Ovary (tissue), 9 donors: ENCODE data around the gene JAML. TPM values are rescaled to one million over a fixed set of nuclear protein-coding genes. Genes with fewer than 3 reads are reported as not detected.

ENCODE experiments used
- DNase-seq, 5 donors: peaks; one replicate each; pipeline ENCODE4 v3.0.0-alpha.2; 2019 to 2020
- H3K27ac ChIP-seq, 2 donors: fragments of 200-600 bp; one replicate each; pipeline versions ENCODE4 v1.5.1 to v1.8.0; 2019 to 2022
- H3K27me3 ChIP-seq: fragments of 200-600 bp; one replicate; pipeline ENCODE4 v1.8.0; 2022
- H3K36me3 ChIP-seq: fragments of 200-600 bp; sonication (generic); one replicate; pipeline ENCODE4 v1.5.1; 2019
- H3K4me1 ChIP-seq: one replicate; pipeline ENCODE4 v1.8.1; 2013; ENCODE audit warnings: mild to moderate bottlenecking, moderate library complexity; ENCODE audit not compliant: insufficient read depth
- H3K4me3 ChIP-seq: fragments of 200-600 bp; sonication (generic); one replicate; pipeline ENCODE4 v1.5.1; 2017
- H3K9me3 ChIP-seq, 2 donors: fragments of 200-600 bp in 1 of 2; sonication (generic) in 1 of 2; one replicate each; pipeline versions ENCODE4 v1.5.1 to v1.8.1; 2013 to 2019; ENCODE audit warnings: mild to moderate bottlenecking in 1 of 2, moderate library complexity in 1 of 2
- CTCF ChIP-seq, 3 donors: fragments of 450-650 bp in 2 of 3; fragments of 200-600 bp in 1 of 3; IDR thresholded peaks; one replicate each; pipeline versions ENCODE4 v1.5.1 to v1.8.0; 2016 to 2022; ENCODE audit warnings: antibody characterized with exemption in 3 of 3, mild to moderate bottlenecking in 1 of 3
- EP300 ChIP-seq: sonication (generic); formaldehyde crosslinking; IDR thresholded peaks from one replicate; pipeline ENCODE4 v1.6.1; 2017; ENCODE audit warnings: antibody characterized with exemption
- POLR2A ChIP-seq: fragments of 450-650 bp; IDR thresholded peaks from one replicate; pipeline ENCODE4 v1.6.1; 2017; ENCODE audit warnings: antibody characterized with exemption, mild to moderate bottlenecking, moderate library complexity
- WGBS, 3 donors: extraction: QIAGEN DNeasy Blood & Tissue Kit in 1 of 3; methylation state at CpG; one replicate each; pipeline versions ENCODE4 v1.1.5 to v1.1.7; 2013 to 2017; 5-methylcytosine and 5-hydroxymethylcytosine counted together
- intact Hi-C, 4 donors: fragments of 100-400 bp; cut with DNase I; formaldehyde crosslinking; loops; one replicate each; pipeline versions ENCODE4 v1.11.0 to v1.15.1; 2022 to 2023
- polyA plus RNA-seq, 2 donors: library from polyadenylated mRNA; stranded (reverse); fragments of 200-250 nt in 1 of 2; fragments of 350-450 nt in 1 of 2; fragmentation: Illumina TruSeq in 1 of 2; extraction: RNeasy Lipid Tissue Mini Kit (QIAGEN cat#74804) in 1 of 2; gene quantifications; one replicate each; pipeline ENCODE4 v1.2.3, GENCODE V29; 2013 to 2014
- total RNA-seq, 7 donors: library from RNA; depleted of rRNA in 2 of 7; stranded (reverse); fragments of >200 nt in 2 of 7; fragmentation: NEBNext Ultra II Directional in 3 of 7; extraction: Animal tissue kit (Norgen Biotek cat#: 25700) in 3 of 7; gene quantifications; one replicate each; pipeline versions ENCODE4 v1.1.0 to v1.2.4, GENCODE V29; 2016 to 2023
- donor health status: DM: no; HTN: no; CAD: no; lungs with moderate emphysema.
- donor health status: DM: no; HTN: no; CAD: no.
- donor health status: Bipolar disorder and iron deficiency.
- donor health status: DM: yes; HTN: yes; CAD: no.
- donor health status: DM: no; HTN: no; CAD: no.
- donor health status: DM: yes; HTN: yes; CAD: no.

Gene JAML
- total and polyA plus RNA-seq, 9 donors, result 0.79 to 18.0 (median 2.0) TPM

DNA sequence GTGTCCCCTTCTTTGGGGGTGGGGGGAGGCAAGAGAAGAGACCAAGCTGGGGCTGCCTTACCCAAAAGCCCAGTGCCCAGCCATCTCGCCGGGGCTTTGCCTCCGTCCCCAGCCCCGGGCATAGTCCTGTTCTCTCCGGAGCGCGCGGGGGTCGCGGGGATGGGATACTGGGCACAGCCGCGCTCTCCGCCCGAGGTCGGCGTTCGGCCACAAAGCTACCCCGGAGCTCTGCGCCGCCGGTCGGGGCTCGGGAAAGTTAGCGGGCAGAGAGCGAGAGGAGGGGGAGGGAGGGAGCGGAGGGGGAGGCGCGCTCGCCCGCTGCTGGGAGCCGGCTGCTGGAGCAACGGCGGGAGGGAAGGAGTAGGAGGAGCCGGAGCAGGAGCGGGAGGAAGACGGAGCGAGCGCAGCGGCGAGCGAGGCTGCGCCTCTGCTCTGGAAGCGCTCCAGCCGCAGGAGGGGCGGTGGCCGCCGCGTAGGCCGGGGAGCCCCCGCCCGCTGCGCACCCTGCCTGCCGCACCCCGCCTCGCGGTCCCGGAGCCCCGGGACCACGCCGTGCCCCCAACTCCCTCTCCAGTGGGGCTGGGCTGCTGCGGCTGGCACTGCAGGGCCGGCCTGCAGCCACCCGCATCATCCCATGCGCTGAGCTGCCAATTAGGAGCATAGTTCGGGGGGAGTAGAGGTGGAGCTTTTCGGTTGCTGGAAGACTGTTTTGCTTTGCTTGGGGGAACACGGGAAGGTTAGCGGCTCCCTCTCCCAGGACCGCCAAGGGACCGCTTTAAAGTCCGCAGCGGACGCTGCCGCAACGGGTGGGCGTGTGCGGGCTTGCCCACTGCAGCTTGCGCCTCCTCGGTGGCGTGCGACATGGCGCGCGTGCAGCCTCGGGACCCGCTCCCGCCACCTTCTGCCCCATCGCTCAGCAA lies 72.0 kb downstream of the JAML start, which contains the start of gene SCN4B:
Gene SCN4B (minus strand): TSS at position 272 of the 920 bp plus-strand sequence. CDS start 150 bp downstream, at position 122.
- DNase-seq, result peak; percentile 50 to 78 (median 63)
- no peak for TF ChIP-seq POLR2A
- TF ChIP-seq CTCF (IDR thresholded peaks at IDR 0.05), result no peak
- TF ChIP-seq EP300, result no peak
- Histone ChIP-seq H3K4me3 (peak within 1 kb of the TSS; percentile 45), H3K27me3 (no peaks in the 10 kb centered on the region), H3K27ac (no peak within 1 kb of the TSS), H3K4me1 (peaks cover 2% of the 10 kb centered on the region), H3K36me3 (no peaks in the 10 kb centered on the region), H3K9me3 (no peaks in the 10 kb centered on the region)
- intact Hi-C loops, result no loop called here
- WGBS, 3 donors, result 1% methylated on average over 62 to 87 of the region's 88 CpGs

DNA sequence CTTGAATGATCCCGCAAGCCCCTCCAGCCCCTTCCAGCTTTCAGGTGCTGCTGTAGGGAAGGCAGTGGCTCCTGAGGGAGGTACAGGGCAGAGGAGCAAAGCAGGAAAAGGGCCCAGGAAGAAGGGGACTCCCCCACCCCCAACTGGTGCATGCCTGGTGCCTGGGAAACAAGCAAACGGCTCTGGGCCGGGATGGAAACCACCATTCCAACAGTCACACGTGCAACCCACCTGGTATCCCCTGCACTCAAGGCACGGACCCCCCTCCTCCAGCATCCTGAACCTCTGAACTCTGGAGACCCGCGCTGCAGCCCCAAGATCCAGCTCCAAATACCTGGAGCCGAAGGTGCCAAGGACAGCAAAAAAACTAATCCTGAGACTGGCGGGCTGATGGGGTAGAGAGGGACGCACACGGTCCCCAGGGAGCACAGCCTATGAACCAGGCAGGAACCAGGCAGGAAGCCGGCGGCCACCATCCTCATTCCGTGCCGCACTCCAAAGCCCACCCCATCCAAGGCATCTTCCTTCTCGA lies 72.7 kb downstream of the JAML start:
- H3K4me1 ChIP-seq, result peaks cover 2% of the 10 kb centered on the region
- no peak overlapping the region for H3K27ac ChIP-seq
- H3K36me3 ChIP-seq, result no peaks in the 10 kb centered on the region
- intact Hi-C loops, result no loop called here
- TF ChIP-seq POLR2A, result no peak
- no peak for TF ChIP-seq EP300
- no peak for TF ChIP-seq CTCF (IDR thresholded peaks at IDR 0.05)
- 7 to 11% (median 7%) methylated on average over 16 of the region's 16 CpGs for WGBS, 3 donors
- H3K27me3 ChIP-seq, result no peaks in the 10 kb centered on the region
- H3K9me3 ChIP-seq, result no peaks in the 10 kb centered on the region
- H3K4me3 ChIP-seq, result peak overlapping the region; percentile 45
- DNase-seq, result no peak

DNA sequence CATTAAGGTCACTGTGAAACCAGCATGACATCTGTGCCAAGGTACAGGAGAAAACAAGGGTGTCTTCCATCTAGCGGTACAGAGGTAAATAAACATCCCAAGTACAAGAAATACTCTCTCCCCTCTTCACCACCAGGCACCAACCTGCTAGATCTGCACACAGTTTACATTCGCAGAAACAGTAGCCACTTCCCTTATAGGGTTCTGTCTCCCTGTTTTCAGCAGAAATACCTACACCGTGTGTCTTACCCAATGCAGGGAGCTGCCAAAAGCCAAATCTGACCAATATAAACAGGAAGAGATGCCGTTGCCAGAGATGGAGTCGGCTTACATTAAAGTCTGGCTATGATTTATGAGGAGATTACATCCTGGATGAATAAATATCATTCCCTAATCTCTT lies 73.4 kb downstream of the JAML start:
- no peak overlapping the region for H3K27ac ChIP-seq
- no peak for TF ChIP-seq EP300
- TF ChIP-seq CTCF (IDR thresholded peaks at IDR 0.05), result no peak
- TF ChIP-seq POLR2A, result no peak
- intact Hi-C loops, result no loop called here
- 39 to 49% (median 45%) methylated on average over 5 of the region's 5 CpGs for WGBS, 3 donors
- H3K4me3 ChIP-seq, result no peak overlapping the region
- H3K36me3 ChIP-seq, result no peaks in the 10 kb centered on the region
- DNase-seq, result no peak
- H3K27me3 ChIP-seq, result no peaks in the 10 kb centered on the region
- H3K4me1 ChIP-seq, result peaks cover 2% of the 10 kb centered on the region
- no peaks in the 10 kb centered on the region for H3K9me3 ChIP-seq

GRCh38 chr11:118149493-118149892 lies 75.3 kb downstream of the JAML start:
- intact Hi-C loops, result loop anchor here in 1 of 4 donors (10.0 kb wide), 1 partner anchor 335 kb away; no protein-coding TSS in a partner anchor
- no peak for TF ChIP-seq EP300
- no peak for TF ChIP-seq CTCF (IDR thresholded peaks at IDR 0.05)
- TF ChIP-seq POLR2A, result no peak

More at GRCh38 chr11:118149493-118149892, 75.3 kb downstream of the JAML start:
- H3K9me3 ChIP-seq, result no peaks in the 10 kb centered on the region
- H3K36me3 ChIP-seq, result no peaks in the 10 kb centered on the region
- WGBS, 3 donors, result 78 to 94% (median 85%) methylated on average over 1 of the region's 1 CpG
- no peak overlapping the region for H3K27ac ChIP-seq
- no peak overlapping the region for H3K4me3 ChIP-seq
- no peaks in the 10 kb centered on the region for H3K27me3 ChIP-seq
- H3K4me1 ChIP-seq, result peaks cover 6% of the 10 kb centered on the region
- no peak for DNase-seq
